NCI-H187 treated with DMSO at 0.1 percent for 48 hours (cell line): ENCODE results near the gene TBCEL.

Source experiments
- DNase-seq: peaks from one replicate; lab custom pipeline; 2025; lab: John Stamatoyannopoulos, UW

The TBCEL gene

DNA sequence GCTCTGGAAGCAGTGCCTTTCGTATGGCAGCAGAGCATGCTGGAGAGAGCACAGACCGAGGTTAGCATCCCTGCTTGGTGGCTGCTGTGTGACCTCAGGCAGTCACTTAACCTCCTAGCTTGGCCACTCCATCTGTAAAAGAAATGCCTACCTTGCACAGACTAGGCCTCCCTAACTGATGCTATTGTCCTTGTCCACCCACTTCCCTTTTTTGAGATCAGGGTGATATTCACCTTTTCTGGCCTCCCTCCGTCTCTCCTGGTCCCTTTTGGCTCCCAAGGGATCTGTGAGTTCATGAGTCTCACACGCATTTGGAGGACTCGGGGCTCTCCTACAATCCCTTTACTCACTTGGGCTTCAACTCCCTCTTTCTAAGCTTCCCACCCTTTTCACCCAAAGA, 114.4 kb downstream of the TBCEL start:
- DNase-seq: no peak

DNA sequence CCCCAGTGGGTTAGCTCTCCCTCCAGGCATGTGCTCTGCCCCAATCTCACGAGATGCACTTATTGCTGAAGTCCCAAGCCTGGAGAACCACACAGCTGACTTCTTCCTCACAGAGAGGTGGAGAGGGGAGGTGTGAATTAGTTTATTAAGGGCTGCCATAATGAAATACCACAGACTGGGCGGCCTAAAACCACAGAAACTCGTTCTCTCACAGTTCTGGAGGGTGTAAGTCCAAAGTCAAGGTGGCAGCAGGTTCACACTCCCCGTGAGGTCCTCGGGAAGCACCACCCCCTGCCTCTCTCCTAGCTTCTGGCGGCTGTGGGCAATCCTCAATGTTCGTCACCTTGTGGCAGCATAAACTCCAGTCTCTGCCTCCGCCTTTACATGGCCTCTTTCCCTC, 116.5 kb downstream of the TBCEL start:
- no peak for DNase-seq
